GM19395 (cell line): ENCODE data around the gene ETV4.

Experiments
- ATAC-seq: cut with Tn5 transposase; IDR thresholded peaks from one replicate; pipeline ENCODE4 v1.9.1; 2021; ENCODE audit warnings: mild to moderate bottlenecking, moderate library complexity; ENCODE audit not compliant: unreplicated experiment

The ETV4 gene

GRCh38 chr17:43546319-43547188 is at the start of gene ETV4:
Gene ETV4, minus strand, starts transcription at chr17:43546340. Its CDS starts 723 bp downstream, at chr17:43545617.
- peak; percentile 82 for ATAC-seq

GRCh38 chr17:43595466-43595865 is 49.3 kb upstream of the ETV4 start:
- ATAC-seq = no peak

- no peak for ATAC-seq
Observed at GRCh38 chr17:43591779-43592562, 45.8 kb upstream of the ETV4 start.

- ATAC-seq = no peak
Observed at GRCh38 chr17:43591001-43591400, 44.9 kb upstream of the ETV4 start.

GRCh38 chr17:43588664-43589435 is 42.7 kb upstream of the ETV4 start:
- ATAC-seq = no peak

- ATAC-seq = no peak
Observed at GRCh38 chr17:43588121-43588520, 42.0 kb upstream of the ETV4 start.

GRCh38 chr17:43587647-43588046 is 41.5 kb upstream of the ETV4 start:
- no peak for ATAC-seq

- no peak for ATAC-seq
Observed at GRCh38 chr17:43584666-43585102, 38.5 kb upstream of the ETV4 start.

GRCh38 chr17:43583332-43583731 is 37.2 kb upstream of the ETV4 start:
- ATAC-seq = no peak

GRCh38 chr17:43581613-43582012 is 35.5 kb upstream of the ETV4 start:
- no peak for ATAC-seq

GRCh38 chr17:43581130-43581529 is 35.0 kb upstream of the ETV4 start:
- no peak for ATAC-seq

GRCh38 chr17:43579566-43580140 is 33.5 kb upstream of the ETV4 start:
- ATAC-seq = no peak

- peak; percentile 61 for ATAC-seq
Observed at GRCh38 chr17:43578699-43579565, 32.8 kb upstream of the ETV4 start.

- ATAC-seq = no peak
Observed at GRCh38 chr17:43578404-43578698, 32.2 kb upstream of the ETV4 start.

GRCh38 chr17:43577664-43578403 is 31.7 kb upstream of the ETV4 start:
- no peak for ATAC-seq

GRCh38 chr17:43576563-43577229 is 30.6 kb upstream of the ETV4 start:
- ATAC-seq = no peak

GRCh38 chr17:43574896-43575525 is 28.9 kb upstream of the ETV4 start:
- ATAC-seq = no peak

- ATAC-seq = no peak
Observed at GRCh38 chr17:43574348-43574747, 28.2 kb upstream of the ETV4 start.
